ENCODE data around the gene TTBK1.

The TTBK1 gene

GRCh38 chr6:43242908-43243663 lies at the start of gene TTBK1:
Gene TTBK1, plus strand, starts transcription at chr6:43243481. Its CDS starts 3,180 bp downstream, at chr6:43246661.
- DNase-seq (ENCODE audit: low spot score): peak; percentile 70

DNA sequence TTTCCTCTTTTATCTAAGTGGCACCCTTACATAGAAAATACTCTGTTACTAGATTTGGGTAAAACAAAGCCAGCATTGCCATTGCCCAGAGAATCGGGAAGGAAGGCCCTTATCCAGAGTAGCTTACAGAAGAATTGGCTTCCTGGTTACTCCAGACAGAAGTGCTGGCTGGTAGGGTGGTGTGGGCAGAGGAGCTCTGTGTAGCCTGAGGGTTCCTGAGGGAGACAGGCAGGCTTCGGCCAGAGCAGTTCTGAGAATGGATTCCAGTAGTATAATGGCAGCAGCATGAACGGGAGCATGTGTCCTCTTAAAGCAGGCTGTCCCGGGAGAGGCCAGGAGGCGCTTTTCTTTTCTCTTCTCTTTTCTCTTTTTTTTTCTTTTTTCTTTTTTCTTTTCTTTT lies 49.4 kb upstream of the TTBK1 start:
- DNase-seq (ENCODE audit: low spot score): no peak

GRCh38 chr6:43196337-43196736 lies 46.9 kb upstream of the TTBK1 start:
- no peak for DNase-seq (ENCODE audit: low spot score)

GRCh38 chr6:43199912-43200311 lies 43.4 kb upstream of the TTBK1 start:
- DNase-seq (ENCODE audit: low spot score): no peak

DNA sequence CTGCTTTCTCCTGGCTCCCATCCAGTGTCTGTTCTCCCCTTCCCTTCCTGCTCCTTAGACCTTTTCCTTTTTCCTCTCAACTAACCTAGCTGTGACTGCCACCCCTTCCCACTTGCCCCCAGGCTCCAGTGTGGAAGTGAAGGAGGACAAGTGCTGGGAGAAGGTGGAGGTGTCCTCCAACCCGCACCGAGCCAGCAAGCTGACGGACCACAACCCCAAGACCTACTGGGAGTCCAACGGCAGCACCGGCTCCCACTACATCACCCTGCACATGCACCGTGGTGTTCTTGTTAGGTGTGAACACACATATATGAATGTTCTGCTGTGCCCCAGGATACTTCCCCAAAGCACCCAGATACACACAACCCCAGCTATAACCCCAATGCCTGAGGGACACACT lies 42.7 kb upstream of the TTBK1 start:
- no peak for DNase-seq (ENCODE audit: low spot score)

DNA sequence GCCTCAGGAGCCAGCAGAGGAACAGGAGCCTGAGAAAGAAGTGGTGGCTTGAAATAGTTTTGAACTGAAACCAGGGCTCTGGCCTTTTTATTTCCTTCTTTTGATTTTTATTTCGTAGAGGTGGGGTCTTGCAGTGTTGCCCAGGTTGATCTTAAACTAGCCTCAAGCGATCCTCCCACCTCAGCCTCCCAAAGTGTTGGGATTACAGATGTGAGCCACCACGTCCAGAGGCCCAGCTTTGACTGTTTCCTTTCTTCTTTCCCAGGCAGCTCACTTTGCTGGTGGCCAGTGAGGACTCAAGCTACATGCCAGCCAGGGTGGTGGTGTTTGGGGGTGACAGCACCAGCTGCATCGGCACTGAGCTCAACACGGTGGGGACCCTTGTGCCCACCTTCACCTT lies 40.8 kb upstream of the TTBK1 start:
- DNase-seq (ENCODE audit: low spot score): no peak

GRCh38 chr6:43203029-43203717 lies 40.1 kb upstream of the TTBK1 start:
- no peak for DNase-seq (ENCODE audit: low spot score)

- DNase-seq (ENCODE audit: low spot score): no peak
Observed at GRCh38 chr6:43203718-43204095, 39.6 kb upstream of the TTBK1 start.

GRCh38 chr6:43204271-43205105 lies 38.8 kb upstream of the TTBK1 start:
- no peak for DNase-seq (ENCODE audit: low spot score)

DNA sequence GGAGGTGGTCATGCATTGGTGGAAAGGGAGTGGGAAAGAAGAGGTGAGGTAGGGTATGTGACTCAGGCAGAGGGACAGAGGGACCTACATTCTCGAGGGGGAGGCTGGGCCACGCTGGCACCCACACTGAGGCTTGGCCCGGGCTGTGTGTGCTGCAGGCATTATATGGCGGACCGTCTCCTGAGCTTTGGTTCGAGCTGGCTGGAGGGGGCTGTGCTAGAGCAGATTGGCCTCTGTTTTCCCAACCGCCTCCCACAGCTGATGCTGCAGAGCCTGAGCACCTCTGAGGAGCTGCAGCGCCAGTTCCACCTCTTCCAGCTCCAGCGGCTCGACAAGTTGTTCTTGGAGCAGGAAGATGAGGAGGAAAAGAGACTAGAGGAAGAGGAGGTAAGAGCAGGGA lies 37.4 kb upstream of the TTBK1 start:
- no peak for DNase-seq (ENCODE audit: low spot score)

DNA sequence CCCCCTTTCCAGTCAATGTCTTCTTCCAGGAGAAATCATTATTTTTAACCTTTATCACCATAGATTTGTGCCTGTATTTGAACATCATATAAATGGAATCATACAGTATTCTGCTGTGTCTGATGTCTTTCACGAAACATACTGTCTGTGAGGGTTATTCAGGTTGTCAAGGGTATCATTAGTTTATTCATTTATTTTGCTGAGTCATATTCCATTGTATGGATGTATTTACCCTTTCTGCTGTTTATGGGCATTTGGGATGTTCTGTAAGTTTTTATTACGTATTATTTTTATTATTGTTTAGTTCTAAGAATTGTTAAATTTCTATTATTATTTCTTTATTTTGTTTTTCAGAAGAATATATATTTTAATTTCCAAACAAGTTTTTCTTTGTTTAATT lies 36.0 kb upstream of the TTBK1 start:
- DNase-seq (ENCODE audit: low spot score): no peak

DNA sequence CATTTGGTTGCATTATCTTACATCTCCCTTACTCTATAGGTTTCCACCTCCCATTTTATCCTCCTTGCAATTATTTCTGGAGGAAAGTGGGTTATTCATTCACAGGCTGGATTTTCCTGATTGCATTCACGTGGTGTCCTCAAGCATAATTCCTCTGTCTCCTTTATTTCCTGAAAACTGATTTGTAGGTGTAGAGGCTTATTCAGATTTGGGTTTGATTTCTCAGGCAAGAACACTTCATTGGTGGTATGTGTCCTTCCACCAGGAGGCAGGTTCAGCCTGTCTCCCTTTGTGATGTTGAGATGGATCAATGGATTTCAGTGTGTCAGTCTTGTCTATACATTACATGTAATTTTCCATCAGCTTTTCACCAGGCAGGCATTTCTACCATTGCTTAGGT lies 31.3 kb upstream of the TTBK1 start:
- no peak for DNase-seq (ENCODE audit: low spot score)

DNA sequence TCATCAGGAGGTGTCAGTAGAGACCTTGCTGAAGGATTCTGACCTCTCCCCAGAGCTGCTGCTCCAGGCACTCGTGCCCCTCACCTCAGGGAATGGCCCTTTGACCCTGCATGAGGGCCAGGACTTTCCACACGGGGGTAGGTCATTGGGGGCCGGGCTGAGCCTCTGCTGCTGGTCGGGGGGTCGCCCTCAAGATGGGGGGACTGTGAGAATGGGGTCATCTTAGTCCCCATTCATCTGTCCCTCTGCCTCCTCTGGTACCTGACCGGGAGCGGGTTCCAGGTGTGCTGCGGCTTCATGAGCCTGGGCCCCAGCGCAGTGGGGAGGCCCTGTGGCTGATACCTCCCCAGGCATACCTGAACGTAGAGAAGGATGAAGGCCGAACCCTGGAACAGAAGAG lies 29.9 kb upstream of the TTBK1 start:
- no peak for DNase-seq (ENCODE audit: low spot score)

- DNase-seq (ENCODE audit: low spot score): no peak
Observed at GRCh38 chr6:43215066-43215465, 28.2 kb upstream of the TTBK1 start.

DNA sequence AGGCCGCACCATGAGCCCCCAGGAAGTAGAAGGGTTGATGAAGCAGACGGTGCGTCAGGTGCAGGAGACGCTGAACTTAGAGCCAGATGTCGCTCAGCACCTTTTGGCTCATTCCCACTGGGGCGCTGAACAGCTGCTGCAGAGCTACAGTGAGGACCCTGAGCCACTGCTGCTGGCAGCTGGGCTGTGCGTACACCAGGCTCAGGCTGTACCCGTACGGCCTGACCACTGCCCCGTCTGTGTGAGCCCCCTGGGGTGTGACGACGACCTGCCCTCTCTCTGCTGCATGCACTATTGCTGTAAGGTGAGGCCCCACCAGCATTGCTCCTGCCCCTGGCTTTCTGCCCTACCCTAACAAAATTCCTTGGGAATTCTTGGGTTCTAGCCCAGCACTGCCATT lies 27.1 kb upstream of the TTBK1 start:
- no peak for DNase-seq (ENCODE audit: low spot score)

DNA sequence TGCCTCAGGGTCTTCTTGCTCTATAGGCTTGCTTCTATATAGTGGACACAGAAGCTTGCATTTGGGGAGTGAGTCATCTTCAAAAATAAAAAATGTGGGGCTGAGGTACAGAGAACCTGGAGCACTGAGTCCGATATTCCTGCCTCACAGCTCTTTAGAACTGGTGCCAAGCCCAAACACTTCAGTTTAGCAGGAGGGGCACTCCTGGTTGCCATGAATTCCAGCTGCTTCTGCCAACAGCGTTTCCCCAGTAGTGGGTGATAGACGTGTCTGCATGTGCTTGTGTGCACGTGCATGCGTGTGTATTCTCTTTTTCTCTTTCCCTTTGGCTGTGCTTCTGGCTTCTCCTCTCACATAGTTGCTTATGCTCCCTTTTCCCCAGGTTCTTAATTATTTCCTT lies 25.9 kb upstream of the TTBK1 start:
- DNase-seq (ENCODE audit: low spot score): no peak

- DNase-seq (ENCODE audit: low spot score): no peak
Observed at GRCh38 chr6:43219119-43219518, 24.2 kb upstream of the TTBK1 start.

DNA sequence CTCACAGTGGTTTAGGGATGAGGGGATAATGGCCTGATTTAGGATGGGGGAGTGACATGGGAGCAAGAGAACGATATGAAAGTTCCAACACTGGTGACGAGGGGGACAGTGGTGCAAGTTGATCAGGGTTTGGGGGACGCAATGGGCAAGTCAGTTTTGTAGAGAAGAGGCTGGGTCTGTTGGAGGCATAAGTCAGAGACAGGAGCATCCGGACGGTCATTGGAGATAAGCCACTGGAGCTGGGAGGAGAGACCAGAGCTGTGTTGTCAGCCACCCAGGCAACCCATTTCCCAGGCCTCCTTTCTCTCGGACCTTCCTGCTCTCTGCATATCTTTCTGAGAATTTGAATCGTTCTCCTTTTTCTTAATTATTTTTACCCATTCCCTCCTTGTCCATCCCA lies 23.5 kb upstream of the TTBK1 start:
- DNase-seq (ENCODE audit: low spot score): no peak

DNA sequence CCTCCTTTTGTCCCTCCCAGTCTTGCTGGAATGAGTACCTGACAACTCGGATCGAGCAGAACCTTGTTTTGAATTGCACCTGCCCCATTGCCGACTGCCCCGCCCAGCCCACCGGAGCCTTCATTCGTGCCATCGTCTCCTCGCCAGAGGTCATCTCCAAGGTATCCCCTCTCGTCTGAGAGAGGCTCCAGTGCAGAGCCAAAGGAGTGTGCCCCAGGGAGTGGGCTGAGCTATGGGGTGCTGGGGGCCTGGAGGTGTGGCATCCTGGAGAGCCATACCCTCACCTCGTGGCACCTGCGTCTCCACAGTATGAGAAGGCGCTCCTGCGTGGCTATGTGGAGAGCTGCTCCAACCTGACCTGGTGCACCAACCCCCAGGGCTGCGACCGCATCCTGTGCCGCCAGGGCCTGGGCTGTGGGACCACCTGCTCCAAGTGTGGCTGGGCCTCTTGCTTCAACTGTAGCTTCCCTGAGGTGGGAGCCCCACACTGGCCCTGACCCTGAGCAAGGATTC lies 22.8 kb upstream of the TTBK1 start:
- DNase-seq (ENCODE audit: low spot score): no peak

DNA sequence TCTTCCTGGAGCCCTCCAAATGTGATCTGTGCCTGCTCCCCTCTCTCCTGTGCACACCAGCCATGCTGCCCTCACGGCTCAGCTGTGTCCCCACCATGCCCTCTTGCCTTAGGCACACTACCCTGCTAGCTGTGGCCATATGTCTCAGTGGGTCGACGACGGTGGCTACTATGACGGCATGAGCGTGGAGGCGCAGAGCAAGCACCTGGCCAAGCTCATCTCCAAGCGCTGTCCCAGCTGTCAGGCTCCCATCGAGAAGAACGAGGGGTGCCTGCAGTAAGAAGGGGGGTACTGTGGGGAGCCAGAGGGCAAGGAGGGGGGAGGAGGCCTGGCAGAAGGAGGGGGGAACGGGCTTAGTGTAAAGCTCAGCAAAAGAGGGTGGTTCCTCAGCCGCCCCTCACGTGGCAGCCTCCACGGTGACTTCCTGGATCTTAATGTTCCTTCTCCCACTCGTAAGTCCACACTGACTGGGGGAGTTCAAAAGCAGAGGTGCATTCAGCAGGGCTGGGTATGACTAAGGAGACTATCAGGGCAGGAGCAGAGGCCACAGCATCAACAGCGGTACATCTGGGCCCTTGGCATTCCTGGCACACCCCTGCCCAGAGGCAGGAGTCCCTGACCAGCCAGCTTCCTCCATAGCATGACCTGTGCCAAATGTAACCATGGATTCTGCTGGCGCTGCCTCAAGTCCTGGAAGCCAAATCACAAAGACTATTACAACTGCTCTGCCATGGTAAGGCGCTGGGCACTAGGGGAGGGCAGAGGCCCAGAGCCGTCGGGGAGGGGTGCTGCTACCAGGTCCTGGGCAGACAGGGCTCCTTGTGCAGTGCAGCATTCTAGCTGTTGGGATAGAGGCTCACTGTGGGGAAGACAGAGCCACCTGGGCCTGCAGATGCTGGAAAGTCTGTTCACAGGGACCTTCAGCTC lies 22.0 kb upstream of the TTBK1 start:
- peak; percentile 47 for DNase-seq (ENCODE audit: low spot score)

- no peak for DNase-seq (ENCODE audit: low spot score)
Observed at GRCh38 chr6:43222418-43223059, 20.7 kb upstream of the TTBK1 start.

Measured in Ammon's horn (tissue), 1 donor.